ENCODE measurements around the gene GXYLT1.
"Not testable (repeated sequence)": the region's sequence is repeated elsewhere in the genome, so short reads cannot be mapped to it uniquely, and the experiment has no call there.

GXYLT1 gene

DNA sequence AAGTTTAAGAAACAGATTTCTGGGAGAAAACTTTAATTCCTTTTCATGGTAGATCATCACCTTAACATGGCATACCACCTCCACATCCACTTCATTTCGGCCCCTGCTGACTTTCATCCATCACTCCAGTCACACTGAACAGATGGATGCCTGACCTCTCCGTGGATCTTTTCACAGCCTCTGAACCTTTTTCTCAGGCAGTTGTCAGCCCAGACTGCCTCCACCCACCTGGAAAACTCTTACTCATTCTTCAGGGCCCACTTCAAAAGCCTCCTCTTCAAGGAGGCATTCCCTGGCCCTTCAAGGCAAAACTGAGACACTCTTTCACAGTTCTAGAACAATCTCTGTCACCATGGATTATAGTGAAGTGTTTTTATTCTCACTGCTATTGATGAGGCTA lies 52.9 kb downstream of the GXYLT1 start:
- no peak for DNase-seq

- DNase-seq: no peak
These were observed 53.8 kb downstream of the GXYLT1 start for GRCh38 chr12:42090899-42091298.

DNA sequence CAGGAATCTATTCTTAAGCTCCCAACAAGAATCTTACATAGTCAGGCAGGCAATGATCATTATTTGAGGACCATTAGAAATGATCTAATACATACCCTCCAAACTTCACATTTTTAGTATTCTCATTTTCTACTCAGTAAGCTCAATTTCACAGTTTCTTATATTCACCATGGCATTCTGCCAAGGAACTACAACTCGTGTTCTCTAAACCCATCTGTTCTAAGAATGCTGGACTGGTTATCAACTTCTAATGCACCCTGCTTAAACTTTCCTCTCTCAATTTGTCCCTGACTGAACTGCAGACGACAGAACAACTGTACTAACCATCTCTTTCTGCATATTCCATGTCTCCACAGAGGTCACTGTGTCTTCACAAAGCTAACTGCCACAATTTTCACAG lies 58.6 kb downstream of the GXYLT1 start:
- no peak for DNase-seq

DNA sequence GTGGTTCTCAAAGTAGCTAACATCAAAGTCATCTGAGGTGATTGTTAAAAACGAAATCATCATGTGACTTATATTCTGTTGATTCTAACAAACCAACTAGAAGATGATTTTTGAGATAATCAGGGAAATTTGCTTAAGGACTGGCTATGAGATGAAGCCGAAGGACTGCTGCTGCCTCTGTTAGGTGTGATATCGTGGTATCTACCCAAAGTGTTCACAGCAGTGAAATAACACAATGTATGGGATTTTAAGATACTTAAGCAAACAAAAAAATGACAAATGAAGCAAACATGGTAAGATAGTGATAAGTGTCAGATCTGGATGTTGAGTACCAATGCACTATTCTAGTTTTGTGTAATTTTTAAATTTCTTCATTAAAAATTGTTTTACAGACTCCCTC lies 59.1 kb downstream of the GXYLT1 start:
- DNase-seq: no peak

GRCh38 chr12:42084522-42084921 lies 60.2 kb downstream of the GXYLT1 start:
- DNase-seq: no peak

DNA sequence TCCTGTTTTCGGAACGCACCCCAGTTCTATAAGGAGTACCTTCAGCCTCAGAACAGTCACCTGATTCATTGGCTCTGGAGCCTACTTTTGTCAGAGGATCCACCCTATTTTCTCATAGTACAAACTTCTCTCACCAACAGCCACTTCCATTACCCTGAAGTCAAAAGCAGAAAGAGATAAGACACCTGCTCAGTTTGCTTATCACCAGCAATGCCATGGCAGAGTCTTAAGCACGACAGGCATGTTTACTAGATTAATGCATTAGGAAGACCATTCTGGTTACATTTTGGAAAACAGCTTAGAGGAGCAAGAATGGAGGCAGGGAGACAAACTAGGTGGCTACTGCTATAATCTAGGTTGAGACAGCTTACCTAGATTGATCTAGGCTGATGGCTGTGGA lies 67.7 kb downstream of the GXYLT1 start:
- DNase-seq: no peak

- DNase-seq: no peak
These were observed 74.6 kb downstream of the GXYLT1 start for GRCh38 chr12:42070036-42070435.

GRCh38 chr12:42059127-42059526 lies 85.5 kb downstream of the GXYLT1 start:
- no peak for DNase-seq

GRCh38 chr12:42056130-42056529 lies 88.5 kb downstream of the GXYLT1 start:
- DNase-seq: no peak

GRCh38 chr12:42053456-42053855 lies 91.2 kb downstream of the GXYLT1 start:
- DNase-seq: no peak

GRCh38 chr12:42048980-42049379 lies 95.7 kb downstream of the GXYLT1 start:
- not testable (repeated sequence) for DNase-seq

- no peak for DNase-seq
These were observed 105.1 kb downstream of the GXYLT1 start for GRCh38 chr12:42039577-42039976.

- DNase-seq: peak; percentile 34
These were observed 105.5 kb downstream of the GXYLT1 start for GRCh38 chr12:42039176-42039575.

GRCh38 chr12:42031847-42032564 lies 112.7 kb downstream of the GXYLT1 start:
- DNase-seq: no peak
